Natural killer cell treated with Interleukin-12 subunit alpha and Interleukin-12 subunit beta and Interleukin-15 and Interleukin-18, amount 100 ng/mL, for 72 hours (primary cell): ENCODE results near the gene INSIG2. TPM values are rescaled to one million over a fixed set of nuclear protein-coding genes. Genes with fewer than 3 reads are reported as not detected.

ENCODE experiments used
- ATAC-seq, 2 donors: fragments of 150-1000 bp; cut with Tn5 transposase in 1 of 2; sonication (Bioruptor Pico), chemical (Tn5 transposase) in 1 of 2; 2 replicates each; pipeline ENCODE4 v1.10.0; 2021
- DNase-seq: peaks from one replicate; pipeline ENCODE4 v3.0.0; 2022; ENCODE audit warnings: low spot score
- H3K27ac Mint-ChIP-seq, 2 donors: 1 replicate in 1 of 2; 2 replicates in 1 of 2; pipeline ENCODE4 v1.8.0; 2022; ENCODE audit warnings: mixed read lengths in 2 of 2, mild to moderate bottlenecking in 1 of 2, moderate library complexity in 1 of 2
- H3K27me3 Mint-ChIP-seq, 2 donors: 1 replicate in 1 of 2; 2 replicates in 1 of 2; pipeline ENCODE4 v1.8.0; 2022; ENCODE audit warnings: mixed read lengths in 2 of 2
- H3K36me3 Mint-ChIP-seq: one replicate; pipeline ENCODE4 v1.8.0; 2022; ENCODE audit warnings: mixed read lengths
- H3K4me1 Mint-ChIP-seq, 2 donors: 1 replicate in 1 of 2; 2 replicates in 1 of 2; pipeline ENCODE4 v1.8.0; 2022; ENCODE audit warnings: low read depth in 2 of 2, mixed read lengths in 2 of 2, mild to moderate bottlenecking in 1 of 2
- H3K4me3 Mint-ChIP-seq: one replicate; pipeline ENCODE4 v1.8.0; 2022; ENCODE audit warnings: mixed read lengths
- H3K9me3 Mint-ChIP-seq: 2 replicates; pipeline ENCODE4 v1.8.0; 2022; ENCODE audit warnings: mixed read lengths
- total RNA-seq, 2 donors: library from RNA; stranded (reverse); gene quantifications; one replicate each; pipeline ENCODE4 v1.2.3, GENCODE V29; 2022

Gene INSIG2
- total RNA-seq, 2 donors from 2014 or later, result 21.7 to 47.7 TPM

DNA sequence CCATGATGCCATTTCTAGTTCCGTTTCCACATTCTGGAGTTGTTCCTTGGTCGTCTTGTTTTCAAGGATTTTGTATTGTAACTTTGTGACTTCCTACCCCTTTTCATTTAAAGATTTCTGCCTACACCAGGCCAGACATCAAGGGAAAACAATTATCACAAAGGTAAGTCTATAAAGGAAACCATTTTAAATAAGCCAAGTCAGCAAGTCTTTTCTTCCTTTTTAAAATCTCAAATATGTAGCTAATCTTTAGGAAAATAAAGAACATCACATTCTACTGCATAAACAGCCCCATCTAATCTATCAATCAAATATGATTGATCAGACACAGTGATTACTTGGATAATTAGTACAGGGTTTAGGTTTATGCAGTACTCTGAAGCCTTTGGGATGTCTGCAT, 35.8 kb upstream of the INSIG2 start:
- no peaks in the 10 kb centered on the region for H3K4me1 Mint-ChIP-seq
- ATAC-seq (no peak), DNase-seq (no peak)
- H3K27me3 Mint-ChIP-seq, result peaks cover 24 to 39% of the 10 kb centered on the region in 2 donors
- no peaks in the 10 kb centered on the region for H3K36me3 Mint-ChIP-seq
- H3K9me3 Mint-ChIP-seq, result no peaks in the 10 kb centered on the region
- H3K4me3 Mint-ChIP-seq, result no peak overlapping the region
- no peak overlapping the region for H3K27ac Mint-ChIP-seq

DNA sequence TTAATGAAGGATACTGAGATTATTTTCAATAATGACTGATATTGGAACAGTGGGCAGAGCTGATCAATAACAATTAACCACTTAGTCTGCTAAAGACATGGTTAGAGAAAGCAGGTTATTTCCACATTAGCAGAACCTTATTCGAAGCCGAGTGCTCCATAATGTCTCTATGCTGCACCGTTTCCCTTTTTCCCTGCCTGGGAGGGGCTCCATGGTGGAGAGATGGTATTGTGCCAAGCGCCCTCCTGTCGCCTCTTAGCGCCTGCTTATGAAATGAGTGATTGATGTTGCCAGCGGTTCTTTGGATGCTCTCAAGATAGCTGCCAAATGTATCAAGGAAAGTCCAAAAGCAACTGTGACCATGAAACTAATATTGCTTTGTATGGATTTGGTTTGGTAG, 34.6 kb upstream of the INSIG2 start:
- H3K27me3 Mint-ChIP-seq, result peaks cover 20 to 27% of the 10 kb centered on the region in 2 donors
- H3K9me3 Mint-ChIP-seq, result no peaks in the 10 kb centered on the region
- no peaks in the 10 kb centered on the region for H3K4me1 Mint-ChIP-seq
- H3K36me3 Mint-ChIP-seq, result no peaks in the 10 kb centered on the region
- H3K27ac Mint-ChIP-seq, result no peak overlapping the region
- ATAC-seq (no peak), DNase-seq (no peak)
- no peak overlapping the region for H3K4me3 Mint-ChIP-seq

- DNase-seq, result no peak
- ATAC-seq, result no peak
- H3K4me3 Mint-ChIP-seq, result no peak overlapping the region
- H3K27ac Mint-ChIP-seq, result no peak overlapping the region
- H3K4me1 Mint-ChIP-seq, result no peaks in the 10 kb centered on the region
- no peaks in the 10 kb centered on the region for H3K9me3 Mint-ChIP-seq
- H3K36me3 Mint-ChIP-seq, result no peaks in the 10 kb centered on the region
- H3K27me3 Mint-ChIP-seq, result peaks cover 16 to 21% of the 10 kb centered on the region in 2 donors
Observed at GRCh38 chr2:118054213-118055008, 33.9 kb upstream of the INSIG2 start.

- ATAC-seq, result no peak
- DNase-seq, result no peak
- Mint-ChIP-seq H3K27me3 (peaks cover 14% of the 10 kb centered on the region in 2 donors), H3K27ac (no peak overlapping the region), H3K36me3 (no peaks in the 10 kb centered on the region), H3K4me3 (no peak overlapping the region), H3K9me3 (no peaks in the 10 kb centered on the region), H3K4me1 (peaks cover 4 to 8% of the 10 kb centered on the region in 2 donors)
Observed at GRCh38 chr2:118055512-118056164, 32.6 kb upstream of the INSIG2 start.

DNA sequence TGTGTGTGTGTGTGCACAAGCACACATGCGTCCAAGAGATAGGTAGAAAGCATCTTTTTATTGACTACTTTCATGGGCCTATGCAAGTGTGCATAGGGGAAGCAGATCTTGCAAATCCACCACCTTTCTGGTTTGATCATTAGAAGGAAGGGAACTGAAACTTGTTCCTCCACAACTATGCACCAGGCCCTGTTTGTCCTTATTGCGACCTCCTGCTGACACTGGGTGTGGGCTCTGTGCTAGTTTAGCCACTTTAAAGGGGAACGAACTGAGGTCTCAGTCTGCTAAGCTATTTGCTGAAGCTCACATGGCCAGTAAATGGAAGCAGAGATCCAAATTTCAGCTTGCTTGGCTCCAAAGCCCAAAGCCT, 32.1 kb upstream of the INSIG2 start:
- DNase-seq (no peak), ATAC-seq (no peak)
- H3K4me1 Mint-ChIP-seq, result peaks cover 4 to 9% of the 10 kb centered on the region in 2 donors
- H3K4me3 Mint-ChIP-seq, result no peak overlapping the region
- no peaks in the 10 kb centered on the region for H3K9me3 Mint-ChIP-seq
- peaks cover 14 to 15% of the 10 kb centered on the region in 2 donors for H3K27me3 Mint-ChIP-seq
- H3K27ac Mint-ChIP-seq, result no peak overlapping the region
- H3K36me3 Mint-ChIP-seq, result no peaks in the 10 kb centered on the region

GRCh38 chr2:118056801-118057200, 31.5 kb upstream of the INSIG2 start:
- no peaks in the 10 kb centered on the region for H3K36me3 Mint-ChIP-seq
- peaks cover 6 to 13% of the 10 kb centered on the region in 2 donors for H3K4me1 Mint-ChIP-seq
- H3K27ac Mint-ChIP-seq, result no peak overlapping the region
- ATAC-seq (no peak), DNase-seq (no peak)
- H3K9me3 Mint-ChIP-seq, result no peaks in the 10 kb centered on the region
- H3K4me3 Mint-ChIP-seq, result no peak overlapping the region
- H3K27me3 Mint-ChIP-seq, result peaks cover 9 to 16% of the 10 kb centered on the region in 2 donors

- Mint-ChIP-seq H3K27me3 (peaks cover 6 to 15% of the 10 kb centered on the region in 2 donors), H3K4me3 (no peak overlapping the region), H3K4me1 (peaks cover 6 to 13% of the 10 kb centered on the region in 2 donors), H3K9me3 (no peaks in the 10 kb centered on the region), H3K27ac (no peak overlapping the region), H3K36me3 (no peaks in the 10 kb centered on the region)
- no peak for ATAC-seq
- DNase-seq, result no peak
Observed at GRCh38 chr2:118058951-118059350, 29.3 kb upstream of the INSIG2 start.

- peaks cover 6 to 15% of the 10 kb centered on the region in 2 donors for H3K27me3 Mint-ChIP-seq
- no peak overlapping the region for H3K27ac Mint-ChIP-seq
- ATAC-seq, result peak in 1 of 2 donors; percentile 37
Observed at GRCh38 chr2:118059919-118060478, 28.3 kb upstream of the INSIG2 start.

GRCh38 chr2:118061135-118061955, 26.9 kb upstream of the INSIG2 start:
- ATAC-seq (peak; percentile 53 to 65), DNase-seq (no peak)
- H3K27ac Mint-ChIP-seq, result no peak overlapping the region
- no peaks in the 10 kb centered on the region for H3K9me3 Mint-ChIP-seq
- H3K27me3 Mint-ChIP-seq, result peaks cover 4 to 11% of the 10 kb centered on the region in 2 donors
- peaks cover 6 to 13% of the 10 kb centered on the region in 2 donors for H3K4me1 Mint-ChIP-seq
- H3K4me3 Mint-ChIP-seq, result no peak overlapping the region
- no peaks in the 10 kb centered on the region for H3K36me3 Mint-ChIP-seq

More at GRCh38 chr2:118059919-118060478, 28.3 kb upstream of the INSIG2 start:
- Mint-ChIP-seq H3K36me3 (no peaks in the 10 kb centered on the region), H3K4me3 (no peak overlapping the region), H3K9me3 (no peaks in the 10 kb centered on the region), H3K4me1 (peaks cover 6 to 13% of the 10 kb centered on the region in 2 donors)
- DNase-seq, result no peak

DNA sequence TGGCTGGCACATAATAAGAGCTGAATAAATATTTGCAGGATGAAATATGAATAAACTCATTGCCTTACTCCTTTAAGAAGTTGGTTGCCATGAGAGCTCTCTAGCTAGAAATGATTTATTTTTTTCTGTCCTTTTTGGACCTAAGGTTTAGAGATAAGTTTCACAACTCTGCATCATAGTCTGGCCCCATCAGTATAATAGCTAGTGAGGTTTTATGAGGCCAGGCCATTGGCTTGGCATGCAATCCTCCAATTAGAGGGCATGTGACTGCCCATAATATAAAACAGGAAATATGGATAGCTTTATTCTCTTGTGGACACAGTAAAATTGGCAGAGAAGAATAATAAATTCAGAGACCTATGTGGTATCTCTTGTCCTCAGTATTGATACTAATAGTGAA, 26.2 kb upstream of the INSIG2 start:
- H3K27me3 Mint-ChIP-seq, result peaks cover 7 to 11% of the 10 kb centered on the region in 2 donors
- H3K36me3 Mint-ChIP-seq, result no peaks in the 10 kb centered on the region
- H3K4me3 Mint-ChIP-seq, result no peak overlapping the region
- H3K4me1 Mint-ChIP-seq, result peaks cover 6 to 13% of the 10 kb centered on the region in 2 donors
- no peaks in the 10 kb centered on the region for H3K9me3 Mint-ChIP-seq
- H3K27ac Mint-ChIP-seq, result no peak overlapping the region
- ATAC-seq (no peak), DNase-seq (no peak)

DNA sequence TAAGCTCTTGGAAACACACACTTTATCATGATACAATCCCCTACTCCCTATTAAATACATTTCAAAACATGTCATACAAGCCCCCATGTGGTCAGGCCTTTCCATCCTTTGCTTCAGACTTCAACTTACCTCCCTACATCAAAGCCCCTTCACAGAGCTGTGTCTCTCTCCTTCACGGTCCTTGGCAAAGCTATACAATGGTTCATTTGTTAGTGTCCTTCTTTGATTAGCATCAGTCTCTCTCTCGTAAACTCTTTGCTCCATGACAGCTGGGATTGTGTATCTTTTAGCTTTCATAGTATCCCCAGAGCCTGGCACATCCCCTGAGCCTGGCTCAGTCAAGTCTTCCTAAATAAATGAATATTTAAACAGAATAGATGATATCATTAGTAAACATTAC, 25.6 kb upstream of the INSIG2 start:
- Mint-ChIP-seq H3K9me3 (no peaks in the 10 kb centered on the region), H3K4me1 (peaks cover 6 to 13% of the 10 kb centered on the region in 2 donors), H3K27ac (no peak overlapping the region), H3K4me3 (no peak overlapping the region), H3K27me3 (peaks cover 8 to 12% of the 10 kb centered on the region in 2 donors), H3K36me3 (no peaks in the 10 kb centered on the region)
- DNase-seq (no peak), ATAC-seq (no peak)

GRCh38 chr2:118065015-118065706, 23.1 kb upstream of the INSIG2 start:
- ATAC-seq (no peak), DNase-seq (no peak)
- H3K4me1 Mint-ChIP-seq, result peaks cover 4 to 8% of the 10 kb centered on the region in 2 donors
- H3K27ac Mint-ChIP-seq, result no peak overlapping the region
- no peaks in the 10 kb centered on the region for H3K9me3 Mint-ChIP-seq
- H3K36me3 Mint-ChIP-seq, result no peaks in the 10 kb centered on the region
- no peak overlapping the region for H3K4me3 Mint-ChIP-seq
- peaks cover 11 to 15% of the 10 kb centered on the region in 2 donors for H3K27me3 Mint-ChIP-seq

- no peak overlapping the region for H3K27ac Mint-ChIP-seq
- no peak for ATAC-seq
- no peak overlapping the region for H3K4me3 Mint-ChIP-seq
- H3K36me3 Mint-ChIP-seq, result no peaks in the 10 kb centered on the region
- peaks cover 11 to 16% of the 10 kb centered on the region in 2 donors for H3K27me3 Mint-ChIP-seq
- DNase-seq, result no peak
- H3K4me1 Mint-ChIP-seq, result peaks cover 2 to 5% of the 10 kb centered on the region in 2 donors
- no peaks in the 10 kb centered on the region for H3K9me3 Mint-ChIP-seq
Observed at GRCh38 chr2:118065921-118066511, 22.3 kb upstream of the INSIG2 start.
